Activated CD4-positive, alpha-beta T cell treated with anti-CD3 and anti-CD28 coated beads, Interleukin-2, amount 10 ng/mL, durations not matched to agents 24 days and 14 days (primary cell): ENCODE results near the gene EIF1AD. TPM values are rescaled to one million over a fixed set of nuclear protein-coding genes. Genes with fewer than 3 reads are reported as not detected.

Source experiments
- DNase-seq: peaks from one replicate; pipeline ENCODE4 v3.0.0; 2022
- H3K27ac Mint-ChIP-seq: one replicate; pipeline ENCODE4 v1.8.0; 2022; ENCODE audit warnings: mild to moderate bottlenecking, mixed read lengths
- H3K27me3 Mint-ChIP-seq: one replicate; pipeline ENCODE4 v1.8.0; 2022; ENCODE audit warnings: mixed read lengths
- H3K36me3 Mint-ChIP-seq: one replicate; pipeline ENCODE4 v1.8.0; 2022; ENCODE audit warnings: low read depth, mild to moderate bottlenecking, mixed read lengths
- H3K4me1 Mint-ChIP-seq: one replicate; pipeline ENCODE4 v1.8.0; 2021; ENCODE audit warnings: mixed read lengths
- H3K4me3 Mint-ChIP-seq: one replicate; pipeline ENCODE4 v1.8.0; 2022; ENCODE audit warnings: mild to moderate bottlenecking, moderate library complexity, mixed read lengths
- H3K9me3 Mint-ChIP-seq: one replicate; pipeline ENCODE4 v1.8.0; 2021; ENCODE audit warnings: mixed read lengths
- intact Hi-C: fragments of 100-400 bp; cut with micrococcal nuclease; formaldehyde crosslinking; loops from one replicate; pipeline ENCODE4 v1.15.1; 2023
- total RNA-seq: library from RNA; stranded (reverse); gene quantifications from 2 replicates; pipeline ENCODE4 v1.2.3, GENCODE V29; 2022

EIF1AD gene, protein sequence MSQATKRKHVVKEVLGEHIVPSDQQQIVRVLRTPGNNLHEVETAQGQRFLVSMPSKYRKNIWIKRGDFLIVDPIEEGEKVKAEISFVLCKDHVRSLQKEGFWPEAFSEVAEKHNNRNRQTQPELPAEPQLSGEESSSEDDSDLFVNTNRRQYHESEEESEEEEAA
- 64.9 and 75.9 TPM in 2 replicates for total RNA-seq

DNA sequence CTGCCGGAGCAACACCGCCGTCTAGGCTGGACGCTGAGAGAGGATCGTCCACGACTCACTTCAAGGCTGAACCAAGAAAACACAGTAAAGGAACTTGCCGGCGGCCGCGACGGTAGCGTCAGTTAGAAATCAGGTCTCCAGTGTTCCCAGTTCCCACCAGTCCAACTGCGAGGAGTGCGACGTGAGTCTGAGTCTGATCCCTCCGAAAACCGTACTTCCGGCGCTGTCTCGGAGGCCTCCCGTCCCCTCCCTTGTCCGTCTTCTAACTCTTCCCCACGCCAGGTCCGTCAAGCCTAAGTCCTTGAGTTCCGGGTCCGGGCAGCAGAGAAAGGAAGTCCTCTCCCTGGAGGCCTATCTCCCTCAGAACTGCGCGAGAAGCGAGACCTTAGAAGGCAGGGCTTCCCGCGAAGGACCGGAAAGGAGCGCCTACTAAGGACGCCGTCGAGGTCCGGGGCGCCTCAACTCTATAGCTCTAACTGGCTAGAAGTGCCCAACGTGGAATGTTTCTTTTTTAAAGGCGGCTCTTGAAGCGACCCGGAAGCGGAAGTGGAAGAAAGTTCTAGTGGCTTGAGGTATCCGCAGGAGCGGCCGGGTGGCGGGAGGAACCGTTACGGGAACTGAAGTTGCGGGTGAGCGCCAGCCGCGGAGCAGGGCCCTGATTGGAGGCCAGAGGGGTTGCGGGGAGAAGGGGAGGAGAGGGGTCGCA lies at the start of gene EIF1AD, which contains the start of gene BANF1:
TSS of gene EIF1AD (minus strand) at position 216 of the 706 bp plus-strand sequence. CDS start 1,768 bp downstream, outside the sequence.
TSS of gene BANF1 (plus strand) at position 562 of the 706 bp plus-strand sequence. CDS start 748 bp downstream, outside the sequence.
- peak; percentile 98 for DNase-seq
- Mint-ChIP-seq H3K27ac (peak within 1 kb of the TSS; percentile 99), H3K36me3 (peaks cover 61% of the 10 kb centered on the region), H3K27me3 (no peaks in the 10 kb centered on the region), H3K4me1 (peaks cover 28% of the 10 kb centered on the region), H3K4me3 (peak within 1 kb of the TSS; percentile 100), H3K9me3 (no peaks in the 10 kb centered on the region)
- intact Hi-C loops = loop anchor here (1.0 to 5.0 kb wide), 9 partner anchors 13 to 387 kb away; partner anchors contain the start of genes CFL1, FOSL1, KAT5 and PCNX3

DNA sequence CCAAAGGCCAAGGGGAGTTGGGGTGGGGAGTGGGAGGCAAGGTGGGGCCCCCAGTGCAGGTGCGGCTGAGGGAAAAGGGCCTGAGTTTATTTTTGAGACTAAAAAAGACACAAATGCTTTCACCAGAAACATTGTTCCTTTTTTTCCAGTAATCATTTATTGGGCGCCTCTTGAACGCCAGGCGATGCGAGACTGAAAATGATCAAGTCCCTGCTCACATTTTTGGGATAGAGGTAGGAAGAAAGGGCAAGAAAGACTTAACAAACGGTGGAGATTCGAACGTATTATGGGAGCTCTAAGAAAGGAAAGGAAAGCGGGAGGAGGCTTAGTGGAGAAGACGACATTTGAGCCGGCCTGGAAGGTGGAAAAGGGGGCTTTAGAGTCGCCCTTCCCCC lies 49.4 kb upstream of the EIF1AD start:
- no peak for DNase-seq
- intact Hi-C loops = no loop called here
- Mint-ChIP-seq H3K4me3 (peak overlapping the region; percentile 88), H3K9me3 (no peaks in the 10 kb centered on the region), H3K4me1 (peaks cover 21% of the 10 kb centered on the region), H3K36me3 (peaks cover 27% of the 10 kb centered on the region), H3K27me3 (peaks cover 7% of the 10 kb centered on the region), H3K27ac (peak overlapping the region; percentile 93)

DNA sequence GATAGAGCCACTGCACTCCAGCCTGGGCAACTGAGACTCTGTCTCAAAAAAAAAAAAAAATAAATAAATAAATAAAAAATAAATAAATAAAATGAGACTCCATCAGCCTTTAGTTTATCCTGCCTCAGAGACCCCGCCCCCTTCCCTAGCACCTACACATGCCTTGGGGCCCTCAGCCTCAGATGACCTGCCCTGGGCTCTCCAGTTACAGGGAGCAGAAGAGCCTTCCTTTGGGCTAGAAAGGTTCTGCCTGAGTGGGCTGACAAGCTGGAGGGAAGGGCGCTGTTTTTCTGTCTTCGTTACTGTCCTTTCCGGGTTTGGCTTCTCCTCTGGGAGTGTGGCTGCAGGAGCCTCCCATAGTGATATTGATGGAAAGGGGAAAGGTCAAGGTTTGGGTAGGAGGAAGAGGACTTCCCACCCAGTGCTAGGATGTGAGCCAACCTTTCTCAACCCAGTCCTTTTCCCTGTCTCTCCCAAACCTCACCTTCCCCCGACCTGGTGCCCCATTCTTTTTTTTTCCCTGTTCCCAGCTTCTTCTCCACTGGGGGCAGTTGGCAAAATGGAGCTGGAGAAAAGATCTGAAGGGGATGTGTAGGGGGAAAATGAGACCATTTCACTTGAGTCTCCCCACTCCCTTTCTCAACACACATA lies 48.7 kb upstream of the EIF1AD start:
- H3K27ac Mint-ChIP-seq = peak overlapping the region; percentile 93
- intact Hi-C loops = no loop called here
- H3K9me3 Mint-ChIP-seq = no peaks in the 10 kb centered on the region
- H3K27me3 Mint-ChIP-seq = peaks cover 7% of the 10 kb centered on the region
- no peak for DNase-seq
- peak overlapping the region; percentile 88 for H3K4me3 Mint-ChIP-seq
- peaks cover 22% of the 10 kb centered on the region for H3K4me1 Mint-ChIP-seq
- peaks cover 23% of the 10 kb centered on the region for H3K36me3 Mint-ChIP-seq

DNA sequence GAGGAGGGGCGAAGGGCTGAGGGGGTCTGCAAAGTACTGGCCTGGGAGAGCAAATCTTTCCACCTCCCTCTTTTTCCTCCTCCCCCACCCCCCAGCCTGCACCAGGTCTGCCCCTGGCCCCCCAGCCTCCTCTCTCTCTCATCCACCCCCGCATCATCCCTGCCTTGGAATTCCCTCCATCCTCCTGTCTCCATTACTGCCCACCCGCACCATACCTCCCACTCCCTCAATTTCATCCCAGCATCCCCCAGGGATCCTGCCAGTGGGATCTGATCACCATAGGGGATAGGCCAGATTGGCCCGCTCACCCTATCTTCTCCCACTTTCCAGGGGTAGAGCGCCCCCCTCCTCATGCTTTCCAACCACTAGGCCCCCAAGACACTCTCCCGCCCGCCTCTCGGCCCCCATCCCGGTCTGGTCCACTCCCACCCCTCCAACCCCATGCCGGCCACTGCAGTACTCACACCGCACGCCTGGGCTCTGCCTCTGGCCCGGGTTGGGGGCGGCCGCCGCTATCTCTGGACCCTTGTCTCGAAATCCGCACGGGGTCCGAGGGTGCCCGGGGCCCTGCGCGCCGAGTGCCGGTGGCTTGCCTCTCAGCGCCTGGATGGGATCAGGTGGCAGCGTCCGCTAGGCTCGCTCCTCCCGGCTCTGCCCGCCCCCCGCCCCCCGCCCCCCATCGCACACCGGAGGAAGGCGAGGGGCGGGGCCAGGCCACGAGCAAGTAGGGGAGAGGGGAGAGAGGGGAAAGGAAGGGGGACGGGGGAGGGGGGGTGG lies 46.8 kb upstream of the EIF1AD start, which contains the start of gene GAL3ST3:
TSS of gene GAL3ST3 (minus strand) at position 615 of the 777 bp plus-strand sequence. CDS start 3,746 bp downstream, outside the sequence.
- Mint-ChIP-seq H3K4me3 (no peak within 1 kb of the TSS), H3K4me1 (peaks cover 27% of the 10 kb centered on the region), H3K27me3 (peaks cover 7% of the 10 kb centered on the region), H3K27ac (no peak within 1 kb of the TSS), H3K36me3 (peaks cover 11% of the 10 kb centered on the region), H3K9me3 (no peaks in the 10 kb centered on the region)
- intact Hi-C loops = no loop called here
- DNase-seq = no peak

DNA sequence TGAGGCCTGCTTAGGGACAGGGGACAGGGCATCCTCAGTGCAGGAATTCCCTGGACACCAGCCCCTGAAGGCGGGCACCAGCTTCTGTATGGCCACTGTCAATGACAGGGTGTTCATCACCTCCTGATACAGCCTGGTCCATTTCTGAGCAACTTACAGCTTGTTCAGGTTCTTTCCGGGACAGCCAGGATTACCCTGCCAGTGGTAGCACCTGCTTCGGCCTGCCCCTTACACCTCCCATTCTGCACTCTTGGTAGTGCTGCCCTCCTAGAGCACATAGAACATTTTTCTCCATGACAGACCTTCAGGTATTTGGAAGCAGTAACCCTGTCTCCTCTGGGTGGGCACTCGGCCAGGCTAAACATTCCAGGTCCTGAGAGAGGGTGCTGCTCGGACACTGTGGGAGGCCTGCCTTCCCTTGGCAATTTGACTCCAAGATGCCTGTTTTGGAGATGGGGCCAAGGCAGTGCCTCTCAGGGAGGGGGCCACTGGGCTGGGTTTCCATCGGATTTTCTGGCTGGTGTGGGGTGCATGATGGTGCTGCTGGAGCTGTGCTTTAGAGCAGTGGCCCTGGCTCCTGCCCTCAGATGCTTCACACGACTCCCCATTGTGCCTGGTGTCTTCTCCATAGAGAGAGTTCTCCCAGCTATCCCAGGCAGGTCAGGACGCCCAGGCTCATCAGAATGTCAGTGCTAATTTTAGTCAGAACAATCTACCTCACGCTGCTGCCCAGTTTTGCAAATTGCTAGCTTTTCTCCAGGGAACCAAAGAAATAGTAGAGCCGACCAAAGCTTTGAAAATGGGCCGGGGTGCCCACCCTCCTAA lies 45.8 kb upstream of the EIF1AD start:
- Mint-ChIP-seq H3K4me3 (no peak overlapping the region), H3K9me3 (no peaks in the 10 kb centered on the region), H3K27me3 (peaks cover 7% of the 10 kb centered on the region), H3K4me1 (peaks cover 24% of the 10 kb centered on the region), H3K36me3 (peaks cover 6% of the 10 kb centered on the region), H3K27ac (no peak overlapping the region)
- intact Hi-C loops = no loop called here
- DNase-seq = no peak

DNA sequence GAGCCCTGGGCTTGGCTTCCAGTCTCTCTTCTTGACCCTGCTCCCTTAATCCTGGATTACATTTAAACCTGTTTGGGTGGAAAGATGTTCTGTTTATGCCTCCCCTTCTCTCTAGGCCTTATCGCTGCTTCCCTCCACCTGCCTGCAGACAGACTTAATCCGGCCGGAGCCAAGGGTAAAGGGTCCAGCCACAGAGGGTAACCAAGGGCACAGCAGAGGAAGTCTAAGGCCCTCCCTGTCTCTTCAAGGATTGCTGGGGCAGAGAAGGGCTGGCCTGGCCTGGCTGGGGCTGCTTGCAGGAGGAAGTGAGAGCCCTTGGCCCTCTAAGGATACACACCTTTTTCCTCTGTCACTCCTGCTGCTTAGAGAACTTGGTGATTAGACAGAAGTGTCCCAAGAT lies 44.9 kb upstream of the EIF1AD start:
- no peak for DNase-seq
- no peak overlapping the region for H3K4me3 Mint-ChIP-seq
- H3K27me3 Mint-ChIP-seq = peaks cover 7% of the 10 kb centered on the region
- H3K9me3 Mint-ChIP-seq = no peaks in the 10 kb centered on the region
- intact Hi-C loops = no loop called here
- peaks cover 24% of the 10 kb centered on the region for H3K4me1 Mint-ChIP-seq
- H3K27ac Mint-ChIP-seq = no peak overlapping the region
- H3K36me3 Mint-ChIP-seq = no peaks in the 10 kb centered on the region

DNA sequence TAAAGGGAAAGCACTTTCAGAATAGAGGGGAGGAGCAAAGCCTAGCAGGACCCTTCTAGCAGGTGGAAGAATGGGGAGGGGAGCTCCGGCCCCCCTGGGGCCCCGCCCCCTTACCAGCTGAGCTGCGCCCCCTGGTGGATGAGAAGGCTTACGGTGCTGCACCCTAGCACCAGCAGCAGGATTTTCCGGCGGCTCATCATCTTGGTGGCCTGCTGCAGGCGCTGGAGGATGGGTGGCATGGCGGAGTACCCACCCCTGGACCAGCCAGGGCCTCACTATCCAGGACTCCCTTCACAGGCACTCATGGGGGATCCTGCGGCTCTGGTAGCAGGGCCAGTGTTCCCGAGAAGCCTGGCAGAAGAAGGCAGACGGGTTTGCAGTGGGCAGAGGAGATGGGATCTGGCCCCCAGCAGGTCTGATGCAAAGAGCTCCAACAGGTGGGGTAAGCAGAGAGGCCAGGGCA lies 43.3 kb upstream of the EIF1AD start:
- intact Hi-C loops = no loop called here
- Mint-ChIP-seq H3K27ac (peak overlapping the region; percentile 35), H3K4me1 (peaks cover 14% of the 10 kb centered on the region), H3K9me3 (no peaks in the 10 kb centered on the region), H3K27me3 (peaks cover 11% of the 10 kb centered on the region), H3K36me3 (no peaks in the 10 kb centered on the region), H3K4me3 (peak overlapping the region; percentile 27)
- peak; percentile 96 for DNase-seq

DNA sequence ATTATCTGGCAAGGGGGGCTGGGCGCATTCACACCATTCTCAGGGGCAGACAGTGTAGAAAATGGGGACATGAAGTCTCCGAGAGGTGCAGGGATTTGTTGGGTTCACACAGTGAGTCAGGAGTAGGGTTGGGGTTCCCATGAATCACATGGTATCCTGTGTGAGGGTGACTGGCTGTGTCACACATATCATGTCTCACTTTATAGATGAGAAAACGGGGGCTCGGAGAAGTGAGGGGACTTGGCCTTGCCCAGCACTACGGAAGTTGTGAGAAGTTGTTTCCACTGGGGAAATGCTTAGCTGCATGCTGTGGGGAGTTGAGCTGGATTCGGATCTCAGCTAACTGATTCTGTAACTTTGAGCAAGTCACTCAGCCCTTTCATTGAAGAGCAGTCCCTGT lies 42.8 kb upstream of the EIF1AD start:
- Mint-ChIP-seq H3K4me1 (peaks cover 14% of the 10 kb centered on the region), H3K27ac (peak overlapping the region; percentile 35), H3K36me3 (no peaks in the 10 kb centered on the region), H3K27me3 (peaks cover 13% of the 10 kb centered on the region), H3K4me3 (peak overlapping the region; percentile 27), H3K9me3 (no peaks in the 10 kb centered on the region)
- DNase-seq = no peak
- intact Hi-C loops = no loop called here

DNA sequence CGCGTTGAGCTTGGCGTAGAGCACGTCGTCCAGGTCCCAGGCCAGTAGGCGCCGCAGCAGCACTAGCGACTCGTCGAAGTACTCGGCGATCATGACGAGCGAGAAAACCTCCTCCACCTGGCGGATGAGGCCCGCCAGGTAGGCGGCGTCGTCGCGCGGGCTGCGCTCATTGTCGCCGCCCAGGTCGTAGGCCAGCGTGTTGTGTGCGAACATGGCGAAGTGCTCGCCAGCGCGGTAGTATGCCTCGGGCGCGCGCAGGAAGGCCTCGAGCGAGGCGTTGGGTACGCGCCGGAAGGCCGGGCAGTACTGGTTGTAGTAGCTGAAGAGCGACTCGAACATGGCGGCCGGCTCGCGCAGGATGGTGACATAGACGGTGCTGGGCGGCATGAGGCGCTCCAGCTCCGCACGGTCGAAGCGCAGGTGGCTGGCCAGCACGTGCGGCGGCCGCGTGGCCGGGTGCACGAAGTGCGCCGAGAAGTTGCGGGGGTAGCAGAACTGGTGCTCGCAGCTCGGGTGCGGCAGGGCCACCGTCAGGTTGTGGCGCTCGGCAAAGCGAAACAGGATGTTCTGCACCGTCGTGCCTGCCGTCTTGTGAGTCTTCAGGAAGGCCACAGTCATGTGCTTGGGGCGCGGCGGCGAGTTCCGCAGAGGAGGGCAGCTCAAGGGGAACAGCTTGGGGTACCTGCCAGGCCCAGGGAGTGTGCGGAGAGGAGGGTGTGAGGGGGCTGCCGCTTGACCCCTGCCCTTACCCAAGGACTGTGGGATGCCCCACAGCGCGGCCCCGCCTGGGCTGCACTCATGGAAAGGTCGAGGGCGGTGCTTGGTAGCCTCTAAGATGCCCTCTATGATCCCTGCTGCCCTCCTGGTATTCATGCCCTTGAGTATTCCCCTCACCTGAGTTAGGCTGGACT lies 41.3 kb upstream of the EIF1AD start:
- Mint-ChIP-seq H3K27ac (no peak overlapping the region), H3K9me3 (no peaks in the 10 kb centered on the region), H3K27me3 (peaks cover 11% of the 10 kb centered on the region), H3K4me3 (no peak overlapping the region), H3K4me1 (peaks cover 10% of the 10 kb centered on the region), H3K36me3 (no peaks in the 10 kb centered on the region)
- intact Hi-C loops = no loop called here
- DNase-seq = no peak

DNA sequence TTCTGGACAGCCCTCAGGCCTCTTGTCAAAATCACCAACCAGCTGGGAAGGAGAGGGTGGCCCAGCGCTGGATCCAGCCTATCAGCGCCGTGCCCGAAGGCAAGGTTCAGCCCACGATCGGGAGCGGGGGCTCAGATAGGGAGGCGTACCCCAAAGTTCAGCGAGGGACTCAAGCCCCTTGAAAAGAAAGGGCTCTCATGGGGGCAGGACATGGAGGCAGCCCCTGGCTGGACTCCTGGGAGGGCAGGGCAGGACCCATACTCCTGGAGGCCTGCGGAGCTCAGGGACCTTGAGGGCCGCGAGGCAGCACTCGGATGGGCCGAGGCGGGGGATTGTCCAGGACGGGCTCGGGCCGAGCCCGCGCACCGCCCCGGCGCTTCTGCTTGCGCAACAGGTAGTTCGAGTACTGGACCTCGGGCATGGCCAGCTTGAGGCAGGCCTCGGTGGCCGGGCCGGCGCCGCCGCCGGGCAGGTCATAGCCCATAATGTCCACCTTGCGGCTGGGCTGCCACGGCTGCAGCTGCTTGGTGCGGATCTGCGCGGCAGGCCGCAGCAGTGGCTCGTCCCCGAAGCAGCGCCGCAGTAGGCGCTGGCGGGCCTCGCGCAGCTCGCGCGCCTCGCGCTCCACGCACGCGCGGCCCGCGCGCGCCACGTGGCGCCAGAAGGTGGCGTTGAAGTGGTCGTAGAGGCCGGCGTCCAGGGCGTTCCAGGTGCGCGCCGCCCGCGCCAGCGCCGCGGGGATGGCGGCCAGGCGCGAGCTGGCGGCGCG lies 40.5 kb upstream of the EIF1AD start:
- H3K4me3 Mint-ChIP-seq = no peak overlapping the region
- no peaks in the 10 kb centered on the region for H3K36me3 Mint-ChIP-seq
- peaks cover 7% of the 10 kb centered on the region for H3K27me3 Mint-ChIP-seq
- no peak overlapping the region for H3K27ac Mint-ChIP-seq
- H3K9me3 Mint-ChIP-seq = no peaks in the 10 kb centered on the region
- intact Hi-C loops = no loop called here
- DNase-seq = no peak
- peaks cover 10% of the 10 kb centered on the region for H3K4me1 Mint-ChIP-seq

DNA sequence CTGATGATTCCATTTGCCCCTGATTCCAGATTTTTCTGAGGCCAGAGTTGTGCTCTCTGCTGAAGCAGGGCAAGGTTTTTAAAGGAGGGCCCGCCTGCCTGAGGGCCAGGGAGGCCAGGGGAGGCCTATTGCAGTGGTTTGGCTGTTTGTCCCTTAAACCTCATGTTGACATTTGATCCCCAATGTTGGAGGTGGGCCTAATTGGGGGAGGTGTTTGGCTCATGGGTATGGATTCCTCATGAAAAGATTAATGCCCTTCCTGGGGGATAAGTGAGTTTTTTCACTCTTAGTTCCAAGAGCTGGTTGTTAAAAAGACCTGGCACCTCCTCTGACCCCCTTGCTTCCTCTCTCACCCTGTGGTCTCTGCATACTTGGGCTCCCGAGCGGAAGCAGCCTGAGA lies 37.8 kb upstream of the EIF1AD start:
- no peak for DNase-seq
- no peak overlapping the region for H3K27ac Mint-ChIP-seq
- no peaks in the 10 kb centered on the region for H3K36me3 Mint-ChIP-seq
- peaks cover 7% of the 10 kb centered on the region for H3K27me3 Mint-ChIP-seq
- intact Hi-C loops = no loop called here
- peaks cover 3% of the 10 kb centered on the region for H3K4me1 Mint-ChIP-seq
- no peaks in the 10 kb centered on the region for H3K9me3 Mint-ChIP-seq
- H3K4me3 Mint-ChIP-seq = no peak overlapping the region
